HepG2 (cell line): ENCODE measurements around the gene C14orf93. TPM values are rescaled to one million over a fixed set of nuclear protein-coding genes. Genes with fewer than 3 reads are reported as not detected.

Experiments
- BCLAF1 ChIP-seq: fragments of 450-650 bp; IDR thresholded peaks from 2 replicates; pipeline ENCODE4 v1.6.1; 2017; ENCODE audit warnings: mild to moderate bottlenecking
- CSRNP2 ChIP-seq: sonication (generic); formaldehyde crosslinking; conservative IDR thresholded peaks from 2 replicates; pipeline ENCODE4 v1.8.0; 2022; ENCODE audit warnings: low read depth, missing genetic modification reagents
- DMTF1 ChIP-seq: sonication (generic); formaldehyde crosslinking; IDR thresholded peaks from 2 replicates; pipeline ENCODE4 v1.4.0; 2020; ENCODE audit warnings: mild to moderate bottlenecking, missing genetic modification reagents
- DRAP1 ChIP-seq: IDR thresholded peaks from 2 replicates; pipeline ENCODE4 v1.6.1; 2016; ENCODE audit warnings: missing genetic modification reagents, missing compliant biosample characterization
- NRL ChIP-seq: sonication (generic); formaldehyde crosslinking; IDR thresholded peaks from 2 replicates; pipeline ENCODE4 v1.5.0; 2020; ENCODE audit warnings: missing genetic modification reagents, mild to moderate bottlenecking, moderate library complexity, borderline replicate concordance
- PAWR ChIP-seq: sonication (generic); formaldehyde crosslinking; IDR thresholded peaks from 2 replicates; pipeline ENCODE4 v1.4.0; 2020; ENCODE audit warnings: missing genetic modification reagents, mild to moderate bottlenecking, borderline replicate concordance
- PLSCR1 ChIP-seq: sonication (generic); formaldehyde crosslinking; IDR thresholded peaks from 2 replicates; pipeline ENCODE4 v1.5.0; 2020; ENCODE audit warnings: missing genetic modification reagents, mild to moderate bottlenecking, borderline replicate concordance
- PRDM15 ChIP-seq: sonication (generic); formaldehyde crosslinking; IDR thresholded peaks from 2 replicates; pipeline ENCODE4 v1.4.0; 2020; ENCODE audit warnings: missing genetic modification reagents
- RBAK ChIP-seq: sonication (generic); formaldehyde crosslinking; IDR thresholded peaks from 2 replicates; pipeline ENCODE4 v1.5.1; 2020; ENCODE audit warnings: mild to moderate bottlenecking, missing genetic modification reagents
- RFX3 ChIP-seq: IDR thresholded peaks from 2 replicates; pipeline ENCODE4 v1.6.1; 2016; ENCODE audit warnings: missing biosample characterization, missing genetic modification reagents
- SOX6 ChIP-seq, 2 experiments: fragments of 450-650 bp in 1 of 2; sonication (generic) in 1 of 2; formaldehyde crosslinking in 1 of 2; IDR thresholded peaks; 2 replicates each; pipeline versions ENCODE4 v1.4.0 to v1.6.1; 2017 to 2020; ENCODE audit warnings: antibody characterized with exemption in 1 of 2, mild to moderate bottlenecking in 1 of 2, missing genetic modification reagents in 1 of 2
- ZNF256 ChIP-seq: sonication (generic); formaldehyde crosslinking; conservative IDR thresholded peaks from 2 replicates; pipeline ENCODE4 v1.4.0; 2020; ENCODE audit warnings: missing genetic modification reagents
- ZNF430 ChIP-seq: sonication (generic); formaldehyde crosslinking; IDR thresholded peaks from 2 replicates; pipeline ENCODE4 v1.9.0; 2021; ENCODE audit warnings: mild to moderate bottlenecking, missing genetic modification reagents
- ZNF446 ChIP-seq: sonication (generic); formaldehyde crosslinking; IDR thresholded peaks from 2 replicates; pipeline ENCODE4 v1.5.0; 2020; ENCODE audit warnings: mild to moderate bottlenecking, missing genetic modification reagents
- ZNF556 ChIP-seq: sonication (generic); formaldehyde crosslinking; IDR thresholded peaks from 2 replicates; pipeline ENCODE4 v1.4.0; 2020; ENCODE audit warnings: mild to moderate bottlenecking, missing genetic modification reagents, borderline replicate concordance
- ZNF589 ChIP-seq: sonication (generic); formaldehyde crosslinking; conservative IDR thresholded peaks from 2 replicates; pipeline ENCODE4 v1.8.0; 2022; ENCODE audit warnings: mild to moderate bottlenecking, moderate library complexity, missing genetic modification reagents
- polyA plus RNA-seq, 8 experiments: library from polyadenylated mRNA; depleted of rRNA in 3 of 8; stranded (reverse) in 7 of 8; unstranded in 1 of 8; fragments of >200 nt; fragmentation: Illumina TruSeq in 4 of 8; extraction: Trizol in 4 of 8; gene quantifications; 2 replicates each; pipeline versions ENCODE4 v1.2.1 to v1.2.3, GENCODE V29; 2011 to 2016; ENCODE audit warnings: low read depth in 4 of 8, missing spikeins in 1 of 8, mixed read lengths in 1 of 8; ENCODE audit not compliant: insufficient read depth in 1 of 8
- total RNA-seq, 5 experiments: library from RNA; depleted of rRNA; stranded (reverse); fragments of >200 nt; fragmentation: Illumina TruSeq; extraction: Trizol; gene quantifications; 2 replicates each; pipeline ENCODE4 v1.2.3, GENCODE V29; 2016; ENCODE audit warnings: low read depth in 1 of 5

C14orf93 gene
- total and polyA plus RNA-seq, 2 of the 13 experiments (the other 11 are each of a cell fraction or from before 2014, with no cell fraction given): 11.4 to 22.5 TPM

- no peak for TF ChIP-seq PLSCR1 (CRISPR knock-in tag)
- TF ChIP-seq CSRNP2 (CRISPR knock-in tag): no peak
- TF ChIP-seq PRDM15: no peak
- TF ChIP-seq ZNF446 (CRISPR knock-in tag): peak; percentile 91
- no peak for TF ChIP-seq ZNF430 (CRISPR knock-in tag)
- TF ChIP-seq ZNF556 (CRISPR knock-in tag): peak; percentile 62; the same call in 1 of the 2 replicates
- TF ChIP-seq SOX6 (IDR thresholded peaks at IDR 0.05): no peak
- TF ChIP-seq SOX6 (CRISPR knock-in tag; IDR thresholded peaks at IDR 0.05): no peak
- TF ChIP-seq RFX3: no peak
- TF ChIP-seq BCLAF1: no peak
- TF ChIP-seq PAWR (CRISPR knock-in tag): no peak
- TF ChIP-seq ZNF589 (CRISPR knock-in tag): no peak
- TF ChIP-seq RBAK (CRISPR knock-in tag): peak; percentile 47; the same call in 1 of the 2 replicates
- peak; percentile 22; the same call in 1 of the 2 replicates for TF ChIP-seq DRAP1 (CRISPR knock-in tag)
- TF ChIP-seq DMTF1 (CRISPR knock-in tag): no peak
- TF ChIP-seq NRL (CRISPR knock-in tag): no peak
- no peak for TF ChIP-seq ZNF256 (CRISPR knock-in tag)
Observed at GRCh38 chr14:23009939-23010726, at the start of gene C14orf93 (continued).
